GM19324 (cell line): ENCODE measurements around the gene ORMDL3.
"Not testable (repeated sequence)": the region's sequence is repeated elsewhere in the genome, so short reads cannot be mapped to it uniquely, and the experiment has no call there.

Experiments used
- ATAC-seq: cut with Tn5 transposase; IDR thresholded peaks from one replicate; pipeline ENCODE4 v1.9.1; 2021; ENCODE audit warnings: mild to moderate bottlenecking, moderate library complexity; ENCODE audit not compliant: unreplicated experiment, low FRiP score

ORMDL3 gene

GRCh38 chr17:39950871-39951348, 23.5 kb upstream of the ORMDL3 start:
- no peak for ATAC-seq

GRCh38 chr17:39949028-39949427, 21.6 kb upstream of the ORMDL3 start:
- no peak for ATAC-seq

- not testable (repeated sequence) for ATAC-seq
Measured at GRCh38 chr17:39948489-39948828, 21.1 kb upstream of the ORMDL3 start.

GRCh38 chr17:39946551-39947330, 19.3 kb upstream of the ORMDL3 start:
- ATAC-seq: no peak

GRCh38 chr17:39944393-39944711, 17.0 kb upstream of the ORMDL3 start:
- ATAC-seq: no peak

GRCh38 chr17:39943702-39944392, 16.4 kb upstream of the ORMDL3 start:
- ATAC-seq: no peak

- ATAC-seq: no peak
Measured at GRCh38 chr17:39939588-39940419, 12.4 kb upstream of the ORMDL3 start.

GRCh38 chr17:39939106-39939505, 11.7 kb upstream of the ORMDL3 start:
- ATAC-seq: no peak

- ATAC-seq: no peak
Measured at GRCh38 chr17:39938140-39938869, 10.9 kb upstream of the ORMDL3 start.

- no peak for ATAC-seq
Measured at GRCh38 chr17:39937447-39937846, 10.0 kb upstream of the ORMDL3 start.

GRCh38 chr17:39935909-39936308, 8.5 kb upstream of the ORMDL3 start:
- no peak for ATAC-seq

GRCh38 chr17:39934324-39934723, 6.9 kb upstream of the ORMDL3 start:
- no peak for ATAC-seq

- ATAC-seq: no peak
Measured at GRCh38 chr17:39933912-39934311, 6.5 kb upstream of the ORMDL3 start.

- ATAC-seq: no peak
Measured at GRCh38 chr17:39929646-39930407, 2.4 kb upstream of the ORMDL3 start.

GRCh38 chr17:39928858-39929645, 1.7 kb upstream of the ORMDL3 start:
- ATAC-seq: no peak

- peak; percentile 14 for ATAC-seq
Measured at GRCh38 chr17:39927929-39928857, 792 bp upstream of the ORMDL3 start.

- peak; percentile 17 for ATAC-seq
Measured at GRCh38 chr17:39926588-39927100, 757 bp downstream of the ORMDL3 start.

- peak; percentile 24 for ATAC-seq
Measured at GRCh38 chr17:39926135-39926587, 1.2 kb downstream of the ORMDL3 start.
